Heart right ventricle (tissue), 16 donors: ENCODE data around the gene PMP22. TPM values are rescaled to one million over a fixed set of nuclear protein-coding genes. Genes with fewer than 3 reads are reported as not detected.
A peak's percentile ranks its signal among the peaks of the same experiment; 100 is the strongest.

Experiments
- ATAC-seq, 8 donors: fragments of 200-7000 bp; cut with Tn5 transposase; one replicate each; pipeline ENCODE4 v1.9.1; 2020; ENCODE audit warnings: mild to moderate bottlenecking in 8 of 8, moderate library complexity in 8 of 8, moderate number of reproducible peaks in 1 of 8
- DNase-seq, 2 donors: peaks; one replicate each; pipeline ENCODE4 v3.0.0-alpha.2; 2020
- H3K27ac ChIP-seq, 10 donors: fragments of 200-600 bp; sonication (generic) in 2 of 10; one replicate each; pipeline versions ENCODE4 v1.5.0 to v1.8.0; 2020 to 2022; ENCODE audit warnings: mild to moderate bottlenecking in 3 of 10
- H3K27me3 ChIP-seq, 7 donors: fragments of 200-600 bp; one replicate each; pipeline ENCODE4 v1.8.0; 2021 to 2022; ENCODE audit warnings: mild to moderate bottlenecking in 2 of 7
- H3K36me3 ChIP-seq, 9 donors: fragments of 200-600 bp; sonication (generic) in 1 of 9; one replicate each; pipeline versions ENCODE4 v1.5.0 to v1.8.0; 2020 to 2022; ENCODE audit warnings: mild to moderate bottlenecking in 2 of 9
- H3K4me1 ChIP-seq, 9 donors: fragments of 200-600 bp; sonication (generic) in 1 of 9; one replicate each; pipeline versions ENCODE4 v1.5.0 to v1.8.0; 2020 to 2022; ENCODE audit warnings: mild to moderate bottlenecking in 4 of 9
- H3K4me3 ChIP-seq, 10 donors: fragments of 200-600 bp; sonication (generic) in 2 of 10; one replicate each; pipeline versions ENCODE4 v1.5.0 to v1.8.0; 2020 to 2022; ENCODE audit warnings: mild to moderate bottlenecking in 7 of 10, moderate library complexity in 2 of 10
- H3K9me3 ChIP-seq, 11 donors: fragments of 200-600 bp in 10 of 11; sonication (generic) in 2 of 11; one replicate each; pipeline versions ENCODE4 v1.5.0 to v1.8.0; 2013 to 2022; ENCODE audit warnings: mild to moderate bottlenecking in 2 of 11, control low read depth in 1 of 11, moderate library complexity in 1 of 11
- CTCF ChIP-seq, 9 donors: fragments of 200-600 bp; sonication (generic) in 2 of 9; IDR thresholded peaks; one replicate each; pipeline versions ENCODE4 v1.5.0 to v1.8.0; 2021 to 2022; ENCODE audit warnings: antibody characterized with exemption in 9 of 9, mild to moderate bottlenecking in 5 of 9, moderate library complexity in 1 of 9
- WGBS, 2 donors: extraction: QIAGEN DNeasy Blood & Tissue Kit; methylation state at CpG; one replicate each; pipeline ENCODE4 v1.1.7; 2013; ENCODE audit warnings: inconsistent platforms in 1 of 2; 5-methylcytosine and 5-hydroxymethylcytosine counted together
- intact Hi-C, 10 donors: fragments of 100-400 bp; cut with DNase I; formaldehyde crosslinking; loops; one replicate each; pipeline versions ENCODE4 v1.11.1 to v1.14.2; 2022
- polyA plus RNA-seq, 2 donors: library from polyadenylated mRNA; stranded (reverse); fragments of 200-250 nt; gene quantifications; one replicate each; pipeline ENCODE4 v1.2.3, GENCODE V29; 2013
- total RNA-seq, 10 donors: library from RNA; stranded (reverse); fragmentation: NEBNext Ultra II Directional in 3 of 10; extraction: Animal tissue kit (Norgen Biotek cat#: 25700) in 3 of 10; gene quantifications; one replicate each; pipeline versions ENCODE4 v1.2.1 to v1.2.4, GENCODE V29; 2021 to 2023
- donor health status: Arrhythmogenic right ventricular cardiomyopathy.
- donor health status: ischemic (EF 13 %, LVEDD 7.1; RV severe dilation, severe dysfunction).
- donor health status: healthy with polysubstance abuse.
- donor health status: DM: no; HTN: yes; CAD: no.
- donor health status: DM: no; HTN: no; CAD: no.
- donor health status: ischemic (EF 25% LVEDD 6.9; RV normal size, moderate dysfunction).
- donor health status: ischemic (EF 25% LVEDD 5.7; RV mildly dilated, moderate dysfunction).
- donor health status: healthy.
- donor health status: DM: yes; HTN: yes; CAD: no.
- donor health status: Ischemic cardiomyopathy.
- donor health status: ischemic (EF 35%, LVEDD 5.7; RV mildly dilated, moderate dysfunction).
- donor health status: nonischemic (EF 11% LVEDD 7.7; RV severe dilation, severe dysfunction).
- donor health status: DM: yes; HTN: yes; CAD: no.
- donor health status: PGD.
- donor health status: ischemic (EF 29% LVEDD 5.4; RV normal size, mild dysfunction).
- donor health status: nonischemic (EF 23%, LVEDD 6.1; RV moderate dilation, normal function).

The PMP22 gene
- total and polyA plus RNA-seq, 12 donors, result 62.0 to 241 (median 158) TPM

GRCh38 chr17:15290605-15291004, 25.5 kb upstream of the PMP22 start:
- peak overlapping the region in 7 of 10 donors; percentile 67 to 80 (median 75) for H3K27ac ChIP-seq
- WGBS, 2 donors, result 44 to 69% methylated on average over 6 of the region's 6 CpGs

GRCh38 chr17:15289285-15290183, 24.4 kb upstream of the PMP22 start:
- Histone ChIP-seq H3K4me3 (no peak overlapping the region), H3K36me3 (no peaks in the 10 kb centered on the region), H3K27me3 (no peaks in the 10 kb centered on the region), H3K9me3 (no peaks in the 10 kb centered on the region), H3K27ac (peak overlapping the region in 1 of 10 donors; percentile 20), H3K4me1 (peaks cover 0 to 53% (median 15%) of the 10 kb centered on the region in 9 donors)
- intact Hi-C loops, result no loop called here
- DNase-seq (no peak), ATAC-seq (no peak)
- WGBS, 2 donors, result 79 to 87% methylated on average over 22 of the region's 22 CpGs
- TF ChIP-seq CTCF (IDR thresholded peaks at IDR 0.05), result no peak

More at GRCh38 chr17:15290605-15291004, 25.5 kb upstream of the PMP22 start:
- peaks cover 0 to 44% (median 15%) of the 10 kb centered on the region in 9 donors for H3K4me1 ChIP-seq
- no peaks in the 10 kb centered on the region for H3K9me3 ChIP-seq
- no peak for TF ChIP-seq CTCF (IDR thresholded peaks at IDR 0.05)
- no peak overlapping the region for H3K4me3 ChIP-seq
- no peaks in the 10 kb centered on the region for H3K36me3 ChIP-seq
- intact Hi-C loops, result no loop called here
- ATAC-seq (no peak), DNase-seq (no peak)
- no peaks in the 10 kb centered on the region for H3K27me3 ChIP-seq

GRCh38 chr17:15288859-15289258, 23.7 kb upstream of the PMP22 start:
- no peak overlapping the region for H3K27ac ChIP-seq
- DNase-seq (no peak), ATAC-seq (no peak)
- no peak for TF ChIP-seq CTCF (IDR thresholded peaks at IDR 0.05)
- H3K9me3 ChIP-seq, result no peaks in the 10 kb centered on the region
- no peaks in the 10 kb centered on the region for H3K36me3 ChIP-seq
- peaks cover 0 to 55% (median 14%) of the 10 kb centered on the region in 9 donors for H3K4me1 ChIP-seq
- WGBS, 2 donors, result 71 to 81% methylated on average over 1 of the region's 1 CpG
- H3K27me3 ChIP-seq, result no peaks in the 10 kb centered on the region
- intact Hi-C loops, result no loop called here
- H3K4me3 ChIP-seq, result no peak overlapping the region

GRCh38 chr17:15287538-15288267, 22.6 kb upstream of the PMP22 start:
- H3K36me3 ChIP-seq, result no peaks in the 10 kb centered on the region
- no peaks in the 10 kb centered on the region for H3K27me3 ChIP-seq
- TF ChIP-seq CTCF (IDR thresholded peaks at IDR 0.05), result no peak
- WGBS, 2 donors, result 27 to 34% methylated on average over 4 of the region's 4 CpGs
- no peaks in the 10 kb centered on the region for H3K9me3 ChIP-seq
- no peak overlapping the region for H3K4me3 ChIP-seq
- peaks cover 0 to 48% (median 11%) of the 10 kb centered on the region in 9 donors for H3K4me1 ChIP-seq
- intact Hi-C loops, result no loop called here
- peak overlapping the region in 6 of 10 donors; percentile 13 to 48 (median 36) for H3K27ac ChIP-seq
- DNase-seq (peak in 1 of 2 donors; percentile 26), ATAC-seq (peak in 1 of 8 donors; percentile 12)
